Measurements from ENCODE around the gene DAB1.

GRCh38 chr1:57378534-57378933, 45.3 kb downstream of the DAB1 start:
- TF ChIP-seq CTCF (IDR thresholded peaks at IDR 0.05) (no peak), EZH2 (IDR thresholded peaks at IDR 0.05) (no peak)

Data from neural progenitor cell (in vitro differentiated cells).